Colonic mucosa (tissue), 4 donors: ENCODE results near the gene GSDME. TPM values are rescaled to one million over a fixed set of nuclear protein-coding genes. Genes with fewer than 3 reads are reported as not detected.

ENCODE experiments used
- DNase-seq: peaks from one replicate; pipeline ENCODE4 v3.0.0-alpha.2; 2020
- H3K27ac ChIP-seq: fragments of 200-600 bp; one replicate; pipeline ENCODE4 v1.8.0; 2021
- H3K27me3 ChIP-seq: fragments of 200-600 bp; one replicate; pipeline ENCODE4 v1.8.0; 2021
- H3K36me3 ChIP-seq: fragments of 200-600 bp; one replicate; pipeline ENCODE4 v1.8.0; 2021
- H3K4me1 ChIP-seq: fragments of 200-600 bp; one replicate; pipeline ENCODE4 v1.8.0; 2021; ENCODE audit warnings: mild to moderate bottlenecking
- H3K4me3 ChIP-seq: fragments of 200-600 bp; one replicate; pipeline ENCODE4 v1.8.0; 2021
- H3K9ac ChIP-seq, 2 donors: one replicate each; pipeline ENCODE4 v1.7.0; 2013; ENCODE audit warnings: control low read depth in 2 of 2, low read depth in 2 of 2, low read length in 2 of 2
- H3K9me3 ChIP-seq: fragments of 200-600 bp; one replicate; pipeline ENCODE4 v1.8.0; 2021
- CTCF ChIP-seq: fragments of 200-600 bp; IDR thresholded peaks from one replicate; pipeline ENCODE4 v1.8.0; 2022; ENCODE audit warnings: antibody characterized with exemption, mild to moderate bottlenecking
- intact Hi-C: fragments of 100-400 bp; cut with DNase I; formaldehyde crosslinking; loops from one replicate; pipeline ENCODE4 v1.14.1; 2022
- total RNA-seq, 2 donors: library from RNA; stranded (reverse); fragmentation: NEBNext Ultra II Directional in 1 of 2; extraction: Animal tissue kit (Norgen Biotek cat#: 25700) in 1 of 2; gene quantifications; one replicate each; pipeline ENCODE4 v1.2.1, GENCODE V29; 2021
- donor health status: healthy.
- donor health status: DM: no; HTN: no; CAD: no.
- donor health status: DM: no; HTN: no; CAD: no.

Gene GSDME
- total RNA-seq: 1 to 10 TPM in 1 of 2 donors, under 1 TPM in 1; 0.62 to 1.0 TPM

GRCh38 chr7:24757353-24758275 is at the start of gene GSDME:
Gene GSDME (minus strand): TSS chr7:24757464. CDS start chr7:24749774, 7,690 bp downstream.
- intact Hi-C loops: no loop called here

GRCh38 chr7:24802300-24802699 is 45.0 kb upstream of the GSDME start:
- Histone ChIP-seq H3K9me3 (no peaks in the 10 kb centered on the region), H3K36me3 (no peaks in the 10 kb centered on the region), H3K27ac (no peak overlapping the region), H3K4me3 (no peak overlapping the region), H3K27me3 (no peaks in the 10 kb centered on the region), H3K4me1 (no peaks in the 10 kb centered on the region), H3K9ac (no peak overlapping the region)
- no peak for TF ChIP-seq CTCF
- intact Hi-C loops: no loop called here
- DNase-seq: no peak

More at GRCh38 chr7:24757353-24758275, at the start of gene GSDME:
- peak within 1 kb of the TSS in 1 of 2 donors; percentile 65 for H3K9ac ChIP-seq
- H3K27ac ChIP-seq: peak within 1 kb of the TSS; percentile 44
- no peaks in the 10 kb centered on the region for H3K36me3 ChIP-seq
- peak; percentile 46 for DNase-seq
- H3K27me3 ChIP-seq: peaks cover 25% of the 10 kb centered on the region
- H3K4me3 ChIP-seq: peak within 1 kb of the TSS; percentile 52
- no peaks in the 10 kb centered on the region for H3K9me3 ChIP-seq
- H3K4me1 ChIP-seq: no peaks in the 10 kb centered on the region
- TF ChIP-seq CTCF: no peak

- no peaks in the 10 kb centered on the region for H3K27me3 ChIP-seq
These were observed 44.6 kb upstream of the GSDME start for GRCh38 chr7:24801883-24802282.

GRCh38 chr7:24800667-24801066 is 43.4 kb upstream of the GSDME start:
- H3K9ac ChIP-seq: no peak overlapping the region
- H3K27ac ChIP-seq: no peak overlapping the region
- DNase-seq: no peak
- no peaks in the 10 kb centered on the region for H3K9me3 ChIP-seq
- intact Hi-C loops: no loop called here
- H3K4me1 ChIP-seq: no peaks in the 10 kb centered on the region
- no peak for TF ChIP-seq CTCF
- H3K36me3 ChIP-seq: no peaks in the 10 kb centered on the region
- H3K27me3 ChIP-seq: no peaks in the 10 kb centered on the region
- no peak overlapping the region for H3K4me3 ChIP-seq

More at GRCh38 chr7:24801883-24802282, 44.6 kb upstream of the GSDME start:
- TF ChIP-seq CTCF: no peak
- Histone ChIP-seq H3K4me3 (no peak overlapping the region), H3K4me1 (no peaks in the 10 kb centered on the region), H3K36me3 (no peaks in the 10 kb centered on the region), H3K9ac (no peak overlapping the region), H3K9me3 (no peaks in the 10 kb centered on the region), H3K27ac (no peak overlapping the region)
- intact Hi-C loops: no loop called here
- no peak for DNase-seq

GRCh38 chr7:24800073-24800472 is 42.8 kb upstream of the GSDME start:
- no peak overlapping the region for H3K9ac ChIP-seq
- no peaks in the 10 kb centered on the region for H3K36me3 ChIP-seq
- intact Hi-C loops: no loop called here
- no peaks in the 10 kb centered on the region for H3K4me1 ChIP-seq
- H3K9me3 ChIP-seq: no peaks in the 10 kb centered on the region
- no peak overlapping the region for H3K4me3 ChIP-seq
- no peak for TF ChIP-seq CTCF
- H3K27me3 ChIP-seq: no peaks in the 10 kb centered on the region
- no peak overlapping the region for H3K27ac ChIP-seq
- DNase-seq: no peak
